H9 (cell line): Measurements from ENCODE around the gene NPAS3. TPM values are rescaled to one million over a fixed set of nuclear protein-coding genes. Genes with fewer than 3 reads are reported as not detected.

Experiments
- DNase-seq: peaks from one replicate; pipeline ENCODE4 v3.0.0-alpha.2; 2017
- H2AFZ ChIP-seq: one replicate; pipeline ENCODE4 v1.6.1; 2013; ENCODE audit warnings: mild to moderate bottlenecking, low read length, control low read depth, moderate library complexity
- H2AK5ac ChIP-seq: 2 replicates; pipeline ENCODE4 v1.6.1; 2013; ENCODE audit warnings: low read length, control low read depth, mixed read lengths; ENCODE audit not compliant: insufficient read length
- H2BK120ac ChIP-seq: one replicate; pipeline ENCODE4 v1.6.1; 2013; ENCODE audit warnings: low read depth, mild to moderate bottlenecking, low read length, control low read depth, inconsistent platforms; ENCODE audit not compliant: poor library complexity, severe bottlenecking
- H2BK12ac ChIP-seq: 2 replicates; pipeline ENCODE4 v1.6.1; 2013; ENCODE audit warnings: low read length, control low read depth, mixed read lengths, low read depth; ENCODE audit not compliant: insufficient read length
- H2BK15ac ChIP-seq: 2 replicates; pipeline ENCODE4 v1.6.1; 2013; ENCODE audit warnings: low read depth, low read length, control low read depth
- H2BK20ac ChIP-seq: one replicate; pipeline ENCODE4 v1.6.1; 2013; ENCODE audit warnings: low read depth, mild to moderate bottlenecking, low read length, control low read depth, inconsistent platforms; ENCODE audit not compliant: poor library complexity, severe bottlenecking
- H2BK5ac ChIP-seq: 2 replicates; pipeline ENCODE4 v1.6.1; 2013; ENCODE audit warnings: low read length, control low read depth, mixed read lengths; ENCODE audit not compliant: insufficient read length
- H3K14ac ChIP-seq: 2 replicates; pipeline ENCODE4 v1.6.1; 2013; ENCODE audit warnings: low read length, control low read depth; ENCODE audit not compliant: insufficient read depth
- H3K18ac ChIP-seq: 2 replicates; pipeline ENCODE4 v1.6.1; 2013; ENCODE audit warnings: low read depth, mild to moderate bottlenecking, mixed read lengths, low read length, control low read depth; ENCODE audit not compliant: insufficient read length
- H3K23ac ChIP-seq: 2 replicates; pipeline ENCODE4 v1.6.1; 2013; ENCODE audit warnings: low read length, control low read depth, mixed read lengths, low read depth; ENCODE audit not compliant: insufficient read length
- H3K23me2 ChIP-seq: 2 replicates; pipeline ENCODE4 v1.6.1; 2013; ENCODE audit warnings: low read depth, mild to moderate bottlenecking, mixed read lengths, low read length, control low read depth; ENCODE audit not compliant: insufficient read length, poor library complexity, severe bottlenecking
- H3K27ac ChIP-seq: 2 replicates; pipeline ENCODE4 v1.5.1; 2013; ENCODE audit warnings: low read length, control low read depth, mixed read lengths, low read depth; ENCODE audit not compliant: insufficient read length
- H3K27me3 ChIP-seq: 2 replicates; pipeline ENCODE4 v1.6.1; 2013; ENCODE audit warnings: low read length, control low read depth, inconsistent platforms; ENCODE audit not compliant: insufficient read depth
- H3K4ac ChIP-seq: 2 replicates; pipeline ENCODE4 v1.6.1; 2013; ENCODE audit warnings: low read depth, mild to moderate bottlenecking, control low read depth, inconsistent platforms, low read length, moderate library complexity
- H3K4me1 ChIP-seq: 2 replicates; pipeline ENCODE4 v1.6.1; 2013; ENCODE audit warnings: low read length, control low read depth, inconsistent platforms; ENCODE audit not compliant: insufficient read depth
- H3K4me2 ChIP-seq: 2 replicates; pipeline ENCODE4 v1.6.1; 2013; ENCODE audit warnings: low read length, control low read depth, mixed read lengths; ENCODE audit not compliant: insufficient read length, insufficient read depth
- H3K56ac ChIP-seq: 2 replicates; pipeline ENCODE4 v1.6.1; 2013; ENCODE audit warnings: low read depth, mild to moderate bottlenecking, mixed read lengths, low read length, control low read depth; ENCODE audit not compliant: insufficient read length
- H3K79me1 ChIP-seq: 2 replicates; pipeline ENCODE4 v1.6.1; 2013; ENCODE audit warnings: low read depth, mild to moderate bottlenecking, moderate library complexity, low read length, control low read depth, inconsistent platforms; ENCODE audit not compliant: insufficient read depth, poor library complexity, severe bottlenecking
- H3K79me2 ChIP-seq: 2 replicates; pipeline ENCODE4 v1.6.1; 2013; ENCODE audit warnings: low read length, control low read depth, inconsistent platforms; ENCODE audit not compliant: insufficient read depth
- H3K9ac ChIP-seq: 2 replicates; pipeline ENCODE4 v1.6.1; 2013; ENCODE audit warnings: low read length, control low read depth, mixed read lengths; ENCODE audit not compliant: insufficient read length; ENCODE audit errors: extremely low read depth
- H3K9me3 ChIP-seq: one replicate; pipeline ENCODE4 v1.6.1; 2013; ENCODE audit warnings: low read depth, low read length, inconsistent platforms; ENCODE audit not compliant: control insufficient read depth
- H3T11ph ChIP-seq: one replicate; pipeline ENCODE4 v1.6.1; 2013; ENCODE audit warnings: mild to moderate bottlenecking, low read length, control low read depth, inconsistent platforms
- H4K20me1 ChIP-seq: one replicate; pipeline ENCODE4 v1.6.1; 2013; ENCODE audit not compliant: control insufficient read depth, insufficient read length, insufficient read depth
- H4K5ac ChIP-seq: 2 replicates; pipeline ENCODE4 v1.6.1; 2013; ENCODE audit warnings: low read depth, mild to moderate bottlenecking, mixed read lengths, low read length, control low read depth; ENCODE audit not compliant: insufficient read length
- H4K8ac ChIP-seq: replicated peaks from 2 replicates; pipeline ENCODE4 v1.6.1; 2013; ENCODE audit warnings: low read length, control low read depth, mixed read lengths, low read depth; ENCODE audit not compliant: insufficient read length
- H4K91ac ChIP-seq: 2 replicates; pipeline ENCODE4 v1.6.1; 2013; ENCODE audit warnings: low read depth, mild to moderate bottlenecking, moderate library complexity, mixed read lengths, low read length, control low read depth; ENCODE audit not compliant: insufficient read length
- H3K27ac Mint-ChIP-seq, 3 experiments: 2 replicates in 2 of 3; 3 replicates in 1 of 3; pipeline ENCODE4 v1.8.0; 2020 to 2021; ENCODE audit warnings: mixed read lengths in 3 of 3, mild to moderate bottlenecking in 1 of 3, moderate library complexity in 1 of 3
- H3K27me3 Mint-ChIP-seq: 2 replicates; pipeline ENCODE4 v1.8.0; 2021; ENCODE audit warnings: low read depth, mild to moderate bottlenecking, moderate library complexity, mixed read lengths
- H3K36me3 Mint-ChIP-seq, 3 experiments: 2 replicates in 2 of 3; 3 replicates in 1 of 3; pipeline ENCODE4 v1.8.0; 2020 to 2021; ENCODE audit warnings: low read depth in 3 of 3, mixed read lengths in 3 of 3; ENCODE audit not compliant: insufficient read depth in 1 of 3
- H3K4me1 Mint-ChIP-seq, 2 experiments: 2 replicates each; pipeline ENCODE4 v1.8.0; 2020; ENCODE audit warnings: mixed read lengths in 2 of 2
- H3K4me3 Mint-ChIP-seq, 2 experiments: 2 replicates in 1 of 2; 3 replicates in 1 of 2; pipeline ENCODE4 v1.8.0; 2020 to 2021; ENCODE audit warnings: mild to moderate bottlenecking in 2 of 2, mixed read lengths in 2 of 2, moderate library complexity in 1 of 2
- H3K9me3 Mint-ChIP-seq, 2 experiments: 2 replicates in 1 of 2; 3 replicates in 1 of 2; pipeline ENCODE4 v1.8.0; 2020; ENCODE audit warnings: mild to moderate bottlenecking in 2 of 2, mixed read lengths in 2 of 2, moderate library complexity in 1 of 2
- WGBS: extraction: QIAGEN DNeasy Blood & Tissue Kit; methylation state at CpG from one replicate; pipeline ENCODE4 v1.1.7; 2013; ENCODE audit warnings: missing lambda C conversion rate, low lambda C conversion rate, mixed read lengths; ENCODE audit not compliant: insufficient read length; ENCODE audit errors: extremely low coverage; 5-methylcytosine and 5-hydroxymethylcytosine counted together
- total RNA-seq: library from RNA; stranded (reverse); gene quantifications from 2 replicates; pipeline ENCODE4 v1.2.1, GENCODE V29; 2021
- TF ChIP-seq, protein P1 (sequence below): fragments of 200-600 bp; sonication (generic); conservative IDR thresholded peaks from 3 replicates; pipeline ENCODE4 v1.8.0; 2021; ENCODE audit warnings: antibody characterized with exemption, mild to moderate bottlenecking

Gene NPAS3
- total RNA-seq, 1 experiment from 2014 or later: 0.17 TPM

DNA sequence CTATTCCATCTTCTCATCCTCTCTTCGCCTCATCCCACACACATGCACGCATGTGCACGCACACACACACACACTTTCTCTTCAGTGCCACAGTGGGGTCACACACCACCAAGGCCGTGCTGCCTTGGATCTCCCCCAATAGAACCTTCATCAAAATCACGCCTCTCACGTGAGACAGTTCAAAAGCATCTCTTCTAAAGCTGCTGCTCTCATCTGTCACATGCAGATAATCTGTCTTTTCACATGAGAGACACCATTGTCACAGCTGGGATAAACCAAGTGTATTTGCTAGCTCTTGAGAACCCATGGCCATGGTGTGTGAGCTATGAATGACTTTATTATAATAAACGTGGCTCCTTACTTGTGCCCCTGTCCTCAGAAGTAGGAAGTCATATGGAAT lies 793.5 kb downstream of the NPAS3 start:
- no peak overlapping the region for H3K27ac Mint-ChIP-seq
- no peaks in the 10 kb centered on the region for H4K20me1 ChIP-seq
- no peak overlapping the region for H4K5ac ChIP-seq
- H3K18ac ChIP-seq: no peak overlapping the region
- no peak overlapping the region for H3K56ac ChIP-seq
- H3K9me3 ChIP-seq: no peaks in the 10 kb centered on the region
- H2AK5ac ChIP-seq: no peak overlapping the region
- H3K23ac ChIP-seq: no peak overlapping the region
- H3K27me3 Mint-ChIP-seq: no peaks in the 10 kb centered on the region
- H4K91ac ChIP-seq: no peak overlapping the region
- H2BK12ac ChIP-seq: no peak overlapping the region
- no CpG with 5 or more reads among the region's 7 CpGs for WGBS
- TF ChIP-seq, protein P1, sequence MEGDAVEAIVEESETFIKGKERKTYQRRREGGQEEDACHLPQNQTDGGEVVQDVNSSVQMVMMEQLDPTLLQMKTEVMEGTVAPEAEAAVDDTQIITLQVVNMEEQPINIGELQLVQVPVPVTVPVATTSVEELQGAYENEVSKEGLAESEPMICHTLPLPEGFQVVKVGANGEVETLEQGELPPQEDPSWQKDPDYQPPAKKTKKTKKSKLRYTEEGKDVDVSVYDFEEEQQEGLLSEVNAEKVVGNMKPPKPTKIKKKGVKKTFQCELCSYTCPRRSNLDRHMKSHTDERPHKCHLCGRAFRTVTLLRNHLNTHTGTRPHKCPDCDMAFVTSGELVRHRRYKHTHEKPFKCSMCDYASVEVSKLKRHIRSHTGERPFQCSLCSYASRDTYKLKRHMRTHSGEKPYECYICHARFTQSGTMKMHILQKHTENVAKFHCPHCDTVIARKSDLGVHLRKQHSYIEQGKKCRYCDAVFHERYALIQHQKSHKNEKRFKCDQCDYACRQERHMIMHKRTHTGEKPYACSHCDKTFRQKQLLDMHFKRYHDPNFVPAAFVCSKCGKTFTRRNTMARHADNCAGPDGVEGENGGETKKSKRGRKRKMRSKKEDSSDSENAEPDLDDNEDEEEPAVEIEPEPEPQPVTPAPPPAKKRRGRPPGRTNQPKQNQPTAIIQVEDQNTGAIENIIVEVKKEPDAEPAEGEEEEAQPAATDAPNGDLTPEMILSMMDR: no peak
- H3K27me3 ChIP-seq: no peaks in the 10 kb centered on the region; the same call in 1 of the 2 replicates
- no peak overlapping the region for H3K4ac ChIP-seq
- no peak for DNase-seq
- H2BK15ac ChIP-seq: no peak overlapping the region
- H3K79me2 ChIP-seq: no peaks in the 10 kb centered on the region
- no peaks in the 10 kb centered on the region; a peak in 1 of 5 replicates for H3K9me3 Mint-ChIP-seq
- H2BK20ac ChIP-seq: no peak overlapping the region
- no peaks in the 10 kb centered on the region for H3K36me3 Mint-ChIP-seq
- no peak overlapping the region for H3K4me2 ChIP-seq
- H3K4me1 ChIP-seq: 0 out of 2 replicates have a peak, but pooled peaks cover 3% of the 10 kb centered on the region
- H3K9ac ChIP-seq: no peak overlapping the region
- no peak overlapping the region for H2BK120ac ChIP-seq
- no peak overlapping the region for H3K27ac ChIP-seq
- H3K23me2 ChIP-seq: no peaks in the 10 kb centered on the region
- no peak overlapping the region for H4K8ac ChIP-seq
- H2BK5ac ChIP-seq: no peak overlapping the region
- H3K4me3 Mint-ChIP-seq: no peak overlapping the region
- H3K79me1 ChIP-seq: no peaks in the 10 kb centered on the region
- no peak overlapping the region for H3K14ac ChIP-seq
- H3T11ph ChIP-seq: no peak overlapping the region
- H3K4me1 Mint-ChIP-seq: peaks cover 17 to 21% of the 10 kb centered on the region in 2 experiments
- no peak overlapping the region for H2AFZ ChIP-seq
